ENCODE measurements around the gene EYA2.

The EYA2 gene

GRCh38 chr20:46905364-46906125 is 10.9 kb downstream of the EYA2 start:
- H3K4me3 ChIP-seq (ENCODE audit: low read depth, low read length), result no peak overlapping the region
- DNase-seq (ENCODE audit: low read depth), result no peak
- TF ChIP-seq MAX (IDR thresholded peaks at IDR 0.05; ENCODE audit: low read depth, low read length) (no peak), CTCF (IDR thresholded peaks at IDR 0.05; ENCODE audit: low read depth, low read length) (no peak), MYC (IDR thresholded peaks at IDR 0.05; ENCODE audit: low read depth, low read length) (no peak), POLR2A (IDR thresholded peaks at IDR 0.05; ENCODE audit: extremely low read depth, insufficient read length) (no peak)

- no peak overlapping the region for H3K4me3 ChIP-seq (ENCODE audit: low read depth, low read length)
- no peak for TF ChIP-seq MAX (IDR thresholded peaks at IDR 0.05; ENCODE audit: low read depth, low read length)
- TF ChIP-seq POLR2A (IDR thresholded peaks at IDR 0.05; ENCODE audit: extremely low read depth, insufficient read length), result no peak
- no peak for TF ChIP-seq MYC (IDR thresholded peaks at IDR 0.05; ENCODE audit: low read depth, low read length)
- no peak for TF ChIP-seq CTCF (IDR thresholded peaks at IDR 0.05; ENCODE audit: low read depth, low read length)
- DNase-seq (ENCODE audit: low read depth), result no peak
Observed at GRCh38 chr20:46913329-46914044, 18.8 kb downstream of the EYA2 start.

- no peak for TF ChIP-seq MAX (IDR thresholded peaks at IDR 0.05; ENCODE audit: low read depth, low read length)
- H3K4me3 ChIP-seq (ENCODE audit: low read depth, low read length), result no peak overlapping the region
- DNase-seq (ENCODE audit: low read depth), result no peak
Observed at GRCh38 chr20:46914789-46915379, 20.2 kb downstream of the EYA2 start.

- DNase-seq (ENCODE audit: low read depth), result no peak
- TF ChIP-seq MYC (IDR thresholded peaks at IDR 0.05; ENCODE audit: low read depth, low read length) (no peak), POLR2A (IDR thresholded peaks at IDR 0.05; ENCODE audit: extremely low read depth, insufficient read length) (no peak), CTCF (IDR thresholded peaks at IDR 0.05; ENCODE audit: low read depth, low read length) (no peak), MAX (IDR thresholded peaks at IDR 0.05; ENCODE audit: low read depth, low read length) (no peak)
- no peak overlapping the region for H3K4me3 ChIP-seq (ENCODE audit: low read depth, low read length)
Observed at GRCh38 chr20:46915575-46916257, 21.1 kb downstream of the EYA2 start.

- DNase-seq (ENCODE audit: low read depth), result no peak
- no peak for TF ChIP-seq CTCF (IDR thresholded peaks at IDR 0.05; ENCODE audit: low read depth, low read length)
- no peak for TF ChIP-seq POLR2A (IDR thresholded peaks at IDR 0.05; ENCODE audit: extremely low read depth, insufficient read length)
- TF ChIP-seq MAX (IDR thresholded peaks at IDR 0.05; ENCODE audit: low read depth, low read length), result no peak
- no peak for TF ChIP-seq MYC (IDR thresholded peaks at IDR 0.05; ENCODE audit: low read depth, low read length)
- H3K4me3 ChIP-seq (ENCODE audit: low read depth, low read length), result no peak overlapping the region
Observed at GRCh38 chr20:46916258-46916603, 21.6 kb downstream of the EYA2 start.

All from NB4 (cell line).